ENCODE data around the gene ZCCHC14. TPM values are rescaled to one million over a fixed set of nuclear protein-coding genes. Genes with fewer than 3 reads are reported as not detected.

ZCCHC14 gene
- total RNA-seq (2014; rRNA removed; shearing (Covaris generic)) = 6.0 and 7.2 TPM in 2 replicates
- 16.0 and 17.6 TPM in 2 replicates for polyA plus RNA-seq (2015; cell fraction: cytosol; rRNA removed)
- polyA plus RNA-seq (2015; cell fraction: nucleus; rRNA removed) = 17.5 and 23.1 TPM in 2 replicates

DNA sequence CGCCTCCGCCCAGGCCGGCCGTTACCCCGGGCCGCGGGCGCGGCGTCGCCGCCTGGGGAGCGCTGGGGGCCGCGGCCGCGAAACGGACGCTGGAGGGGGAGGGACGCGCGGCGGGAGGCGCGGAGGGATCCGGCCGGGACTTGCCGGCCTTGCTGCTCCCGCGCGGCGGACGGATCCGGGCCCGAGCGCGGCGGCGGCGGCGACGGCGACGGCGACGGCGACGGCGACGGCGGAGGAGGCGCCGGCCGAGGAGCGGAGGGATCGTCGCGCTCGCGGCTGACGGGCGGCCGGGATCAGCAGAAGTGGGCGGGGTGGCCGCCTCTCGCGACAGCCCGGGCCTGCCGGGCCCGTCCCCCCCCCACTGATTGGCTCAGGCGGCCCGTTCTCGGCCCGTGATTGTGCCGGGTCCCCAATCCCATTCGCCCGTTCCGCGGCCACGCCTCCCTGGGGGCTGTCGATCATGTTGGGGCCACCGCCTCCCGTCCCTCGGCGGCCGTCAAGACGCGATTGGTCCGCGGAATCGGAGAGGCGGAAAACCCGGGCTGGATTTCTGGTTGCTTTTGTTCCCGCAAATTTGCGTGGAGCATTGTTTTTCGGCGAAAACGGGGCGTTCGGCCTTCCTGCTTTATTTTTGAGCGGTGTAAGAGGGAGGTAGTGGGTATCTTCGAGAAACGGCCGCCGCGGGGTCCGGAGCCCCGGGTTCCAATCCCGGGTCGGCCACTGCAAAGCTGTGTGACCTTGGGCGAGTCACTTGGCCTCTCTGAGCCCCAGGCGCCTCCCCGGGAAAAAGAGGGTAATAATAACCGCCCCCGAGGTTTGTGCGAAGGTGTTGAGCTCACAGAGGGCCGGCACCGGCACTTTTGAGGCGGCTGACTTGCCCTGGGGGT is at the start of gene ZCCHC14:
TSS of gene ZCCHC14 (minus strand) at position 304 of the 887 bp plus-strand sequence. CDS start 786 bp downstream, outside the sequence.
- peak; percentile 96 for DNase-seq (ENCODE audit: low read depth, low spot score)
- in situ Hi-C loops (cut with HindIII; ENCODE audit: low pct_unique_long_range_greater_than_20kb, low sequenced_read_pairs) = no loop called here

DNA sequence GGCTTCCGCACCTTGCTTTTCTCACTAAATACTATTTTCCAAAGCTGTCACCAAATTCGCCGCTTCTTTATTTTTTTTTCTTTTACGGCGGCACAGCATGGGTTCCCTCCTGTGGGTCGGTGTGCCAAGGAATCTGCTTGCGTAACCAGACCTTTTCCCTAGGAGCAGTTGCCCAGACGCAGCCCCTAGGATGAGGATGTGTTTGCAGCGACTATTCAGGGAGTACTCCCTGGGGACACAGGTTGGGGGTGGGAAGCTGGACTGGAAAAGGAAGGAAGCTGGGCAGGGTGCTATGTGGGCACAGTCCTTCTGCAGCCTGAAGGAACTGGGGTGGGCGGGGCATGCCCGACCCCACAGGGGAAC is 49.0 kb upstream of the ZCCHC14 start:
- no peak for DNase-seq (ENCODE audit: low read depth, low spot score)
- in situ Hi-C loops (cut with HindIII; ENCODE audit: low pct_unique_long_range_greater_than_20kb, low sequenced_read_pairs) = no loop called here

DNA sequence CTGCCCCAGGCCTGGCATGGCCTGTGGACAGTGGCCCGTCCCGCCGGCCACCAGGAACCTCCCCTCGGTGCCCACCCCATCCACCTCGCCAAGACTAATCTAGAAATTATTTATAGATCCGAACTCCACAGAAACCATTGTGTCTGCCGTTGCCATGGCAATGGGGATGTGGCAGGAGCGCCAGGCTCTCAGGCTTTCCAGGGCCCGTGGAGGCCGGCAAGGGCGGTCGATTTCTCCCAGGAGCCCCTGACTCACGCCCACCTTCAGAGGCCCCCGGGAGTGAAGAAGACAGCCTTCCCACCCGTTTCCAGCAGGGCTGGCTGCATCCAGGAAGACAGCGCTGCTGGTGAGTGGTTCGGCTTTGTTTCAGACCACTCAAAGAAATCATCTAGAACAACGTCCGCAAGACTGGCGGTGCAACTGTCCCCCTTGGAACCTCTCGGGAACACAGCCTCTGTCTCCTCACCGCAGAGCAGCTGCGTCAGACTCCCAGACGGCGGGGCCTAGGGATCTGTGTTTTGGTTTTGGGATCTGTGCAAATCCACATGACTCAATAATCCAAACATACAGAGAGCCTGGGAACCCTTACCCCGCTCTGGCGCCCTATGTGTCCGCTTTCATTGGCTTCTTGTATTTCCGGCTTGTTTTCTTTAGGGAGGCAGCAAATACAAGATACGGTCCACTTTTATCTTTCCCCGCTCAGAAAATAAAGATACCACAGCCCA is 48.5 kb upstream of the ZCCHC14 start:
- in situ Hi-C loops (cut with HindIII; ENCODE audit: low pct_unique_long_range_greater_than_20kb, low sequenced_read_pairs) = no loop called here
- DNase-seq (ENCODE audit: low read depth, low spot score) = no peak

DNA sequence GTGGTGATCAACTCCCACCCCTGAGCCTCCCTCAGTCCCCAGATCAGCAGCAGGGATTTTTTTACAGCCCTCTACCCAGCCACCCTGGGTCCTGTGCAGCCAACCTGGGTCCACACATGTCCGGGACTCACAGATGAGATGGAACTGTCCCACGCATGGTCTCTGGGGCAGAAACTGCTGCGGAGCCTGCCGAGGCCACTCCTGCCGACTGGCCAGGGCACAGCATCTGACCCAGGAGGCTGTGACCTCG is 48.0 kb upstream of the ZCCHC14 start:
- in situ Hi-C loops (cut with HindIII; ENCODE audit: low pct_unique_long_range_greater_than_20kb, low sequenced_read_pairs) = no loop called here
- no peak for DNase-seq (ENCODE audit: low read depth, low spot score)

DNA sequence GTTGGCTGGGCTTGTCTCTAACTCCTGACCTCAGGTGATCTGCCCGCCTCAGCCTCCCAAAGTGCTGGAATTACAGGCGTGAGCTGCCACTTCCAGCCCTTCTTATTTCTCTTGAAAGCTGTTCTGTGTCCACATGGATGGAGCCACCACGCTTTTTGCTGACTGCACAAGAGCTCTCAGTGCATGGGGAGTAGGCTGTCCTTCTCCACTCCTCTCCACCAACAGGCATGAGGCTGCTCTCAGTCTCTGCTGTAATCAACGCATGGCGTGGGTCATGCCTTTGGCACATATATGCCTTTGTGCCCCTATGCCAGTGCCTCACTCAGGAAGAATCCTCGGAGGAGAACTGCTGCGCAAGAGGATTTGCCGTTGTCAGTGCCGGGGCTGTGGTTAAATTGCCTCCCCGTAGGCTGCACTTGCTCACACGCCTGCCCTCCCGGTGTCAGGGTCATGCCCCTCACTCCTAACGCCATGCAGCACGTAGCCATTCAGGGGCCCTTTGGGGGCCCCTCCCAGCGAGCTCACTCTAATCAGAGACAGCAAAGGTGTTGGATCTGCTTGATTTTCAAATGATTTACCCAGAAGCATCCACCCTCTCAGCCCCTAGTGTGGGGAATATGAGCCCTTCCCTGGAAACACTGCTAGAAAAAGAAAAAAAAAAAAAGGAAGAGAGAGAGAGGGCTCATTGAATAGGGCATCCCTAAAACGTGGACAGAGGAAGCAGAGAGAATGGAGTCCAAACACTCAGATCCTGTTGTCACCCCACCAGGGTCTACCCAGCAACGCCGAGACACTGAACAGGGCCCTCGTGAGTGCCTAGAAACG is 47.5 kb upstream of the ZCCHC14 start:
- in situ Hi-C loops (cut with HindIII; ENCODE audit: low pct_unique_long_range_greater_than_20kb, low sequenced_read_pairs) = no loop called here
- no peak for DNase-seq (ENCODE audit: low read depth, low spot score)

DNA sequence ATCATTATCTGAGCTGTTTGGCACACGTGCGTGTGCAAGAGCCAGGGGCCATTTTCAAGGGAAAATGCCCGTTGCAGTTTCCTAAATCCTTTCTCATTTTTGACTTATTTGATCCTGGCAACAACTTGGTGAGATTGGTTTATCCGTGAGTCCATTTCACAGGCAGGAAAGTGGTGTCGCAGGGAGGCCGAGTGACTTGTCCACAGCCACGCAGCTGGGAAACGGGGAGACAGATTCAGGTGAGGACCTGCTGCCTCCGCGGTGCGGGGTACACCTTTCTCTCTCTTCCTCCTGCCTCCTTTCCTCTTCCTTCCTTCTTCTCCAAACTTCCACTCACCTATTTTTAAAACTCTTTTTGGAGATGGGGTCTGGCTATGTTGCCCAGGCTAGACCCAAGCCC is 46.3 kb upstream of the ZCCHC14 start:
- no peak for DNase-seq (ENCODE audit: low read depth, low spot score)
- in situ Hi-C loops (cut with HindIII; ENCODE audit: low pct_unique_long_range_greater_than_20kb, low sequenced_read_pairs) = no loop called here

DNA sequence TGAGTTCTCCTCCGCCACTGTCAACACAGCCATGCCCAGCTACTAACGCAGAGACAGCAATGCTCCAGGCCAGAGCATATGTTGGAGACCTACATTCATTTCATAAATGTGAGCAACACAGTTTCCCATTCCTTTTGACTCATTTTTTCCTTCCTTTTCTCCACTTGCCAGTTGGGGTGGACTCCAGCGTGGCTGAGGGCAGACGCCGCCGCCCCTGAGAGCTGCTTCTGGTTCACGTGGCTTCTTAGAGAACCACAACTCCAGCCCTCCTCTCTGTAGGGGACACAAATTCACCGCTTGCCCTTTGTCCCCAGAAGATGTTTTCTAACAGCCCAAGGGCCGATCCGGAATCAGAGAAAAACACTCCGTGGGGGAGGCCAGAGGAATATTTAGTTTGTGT is 45.8 kb upstream of the ZCCHC14 start:
- in situ Hi-C loops (cut with HindIII; ENCODE audit: low pct_unique_long_range_greater_than_20kb, low sequenced_read_pairs) = no loop called here
- no peak for DNase-seq (ENCODE audit: low read depth, low spot score)

DNA sequence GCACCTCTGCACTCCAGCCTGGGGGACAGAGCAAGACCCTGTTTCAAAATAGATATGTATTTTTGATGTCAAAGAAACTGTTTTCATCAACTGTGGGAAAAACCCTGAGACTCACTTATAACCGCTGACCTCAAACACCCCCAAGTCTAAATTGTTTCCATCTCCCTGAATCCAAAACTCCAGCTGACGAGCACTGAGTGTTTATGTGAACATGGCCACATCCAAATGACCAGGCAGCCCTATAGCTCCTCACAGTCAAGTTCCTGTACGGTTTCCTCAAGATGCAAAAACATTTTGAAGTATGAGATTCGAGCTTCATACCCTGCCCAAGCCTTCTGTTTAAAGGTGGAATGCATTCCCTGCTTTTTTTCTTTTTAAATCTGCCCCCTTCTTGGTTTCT is 45.3 kb upstream of the ZCCHC14 start:
- no peak for DNase-seq (ENCODE audit: low read depth, low spot score)
- in situ Hi-C loops (cut with HindIII; ENCODE audit: low pct_unique_long_range_greater_than_20kb, low sequenced_read_pairs) = no loop called here

DNA sequence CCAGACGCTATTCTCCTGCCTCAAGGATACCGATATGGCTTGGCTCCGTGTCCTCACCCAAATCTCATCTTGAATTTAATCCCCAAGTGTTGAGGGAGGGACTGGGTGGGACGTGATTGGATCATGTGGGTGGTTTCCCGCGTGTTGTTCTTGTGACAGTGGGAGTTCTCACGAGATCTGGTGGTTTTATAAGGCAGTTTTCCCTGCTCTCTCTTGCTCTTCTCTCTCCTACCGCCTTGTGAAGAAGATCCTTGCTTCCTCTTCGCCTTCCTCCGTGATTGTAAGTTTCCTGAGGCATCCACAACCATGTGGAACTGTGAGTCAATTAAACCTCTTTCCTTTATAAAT is 43.9 kb upstream of the ZCCHC14 start:
- DNase-seq (ENCODE audit: low read depth, low spot score) = no peak
- in situ Hi-C loops (cut with HindIII; ENCODE audit: low pct_unique_long_range_greater_than_20kb, low sequenced_read_pairs) = no loop called here

DNA sequence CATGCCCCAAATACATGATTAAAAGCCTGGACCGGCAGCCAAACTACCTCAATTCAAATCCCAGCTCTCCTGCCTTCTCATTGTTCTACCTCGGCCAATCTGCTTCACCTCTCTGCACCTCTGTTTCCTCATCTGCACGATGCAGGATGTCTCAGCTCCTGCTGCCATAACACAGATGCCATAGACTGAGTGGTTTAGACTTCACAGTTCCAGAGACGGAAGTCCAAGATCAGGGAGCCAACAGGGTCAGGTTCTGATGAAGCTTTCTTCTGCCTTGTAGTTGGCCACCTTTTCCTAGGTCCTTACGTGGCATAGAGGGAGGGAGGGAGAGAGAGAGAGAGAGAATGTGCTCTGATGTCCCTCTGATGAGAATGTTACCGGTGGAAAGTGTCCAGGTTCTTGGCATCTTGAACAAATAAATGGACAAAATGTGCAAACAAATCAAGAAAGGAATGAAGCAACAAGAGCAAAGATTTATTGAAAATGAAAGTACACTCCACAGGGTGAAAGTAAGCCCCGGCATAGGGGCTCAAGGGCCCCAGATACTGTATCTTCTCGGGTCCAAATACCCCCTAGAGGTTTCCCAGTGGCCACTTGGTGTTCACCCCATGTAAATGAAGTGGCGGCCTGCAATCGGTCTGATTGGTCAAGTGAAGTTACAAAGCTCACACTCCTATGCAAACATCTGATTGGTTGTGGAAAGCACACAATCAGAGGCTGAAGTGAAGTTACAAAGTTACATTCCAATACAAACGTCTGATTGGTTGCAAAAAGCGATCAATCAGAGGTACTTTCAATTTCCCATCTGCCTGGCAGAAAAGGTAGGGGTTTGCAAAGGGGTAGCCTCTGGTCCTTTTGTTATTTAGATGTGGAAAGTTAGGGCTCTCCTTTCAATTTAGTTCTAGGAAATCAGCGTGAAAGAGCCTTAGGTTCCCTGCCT is 43.3 kb upstream of the ZCCHC14 start:
- no peak for DNase-seq (ENCODE audit: low read depth, low spot score)

DNA sequence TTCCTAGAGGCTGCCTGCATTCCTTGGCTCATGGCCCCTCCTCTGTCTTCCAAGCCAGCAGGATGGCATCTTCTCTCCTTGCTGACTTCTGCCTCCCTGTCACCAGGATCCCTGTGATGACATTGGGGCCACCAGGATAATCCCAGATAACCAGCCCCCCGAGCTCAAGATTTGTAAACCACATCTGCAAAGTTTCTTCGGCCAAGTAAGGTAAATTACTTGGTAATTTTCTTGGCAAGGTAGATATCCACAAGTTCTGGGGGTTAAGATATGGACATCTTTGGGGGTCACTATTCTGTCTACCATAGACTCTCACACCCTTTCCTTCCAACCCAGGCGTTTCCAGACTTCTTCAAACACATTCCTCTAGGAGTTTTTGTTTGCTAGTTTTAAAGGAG is 42.6 kb upstream of the ZCCHC14 start:
- no peak for DNase-seq (ENCODE audit: low read depth, low spot score)
- in situ Hi-C loops (cut with HindIII; ENCODE audit: low pct_unique_long_range_greater_than_20kb, low sequenced_read_pairs) = no loop called here

More for the DNA sequence above, 43.3 kb upstream of the ZCCHC14 start:
- in situ Hi-C loops (cut with HindIII; ENCODE audit: low pct_unique_long_range_greater_than_20kb, low sequenced_read_pairs) = no loop called here

DNA sequence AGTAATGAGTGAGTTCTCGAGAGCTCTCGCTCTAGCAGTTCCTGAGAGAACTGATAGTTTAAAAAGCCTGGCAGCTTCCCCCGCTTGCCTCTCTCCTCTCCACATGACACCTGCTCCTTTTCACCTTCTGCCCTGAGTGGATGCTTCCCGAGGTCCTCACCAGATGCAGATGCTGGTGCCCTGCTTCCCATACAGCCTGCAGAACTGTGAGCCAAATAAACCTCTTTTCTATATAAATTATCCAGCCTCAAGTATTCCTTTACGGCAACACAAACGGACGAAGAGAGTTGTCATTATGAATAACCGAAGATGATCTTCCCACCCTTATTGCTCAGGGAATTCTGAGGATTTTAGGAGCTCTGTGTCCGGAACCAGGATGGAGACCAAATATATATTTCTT is 41.9 kb upstream of the ZCCHC14 start:
- in situ Hi-C loops (cut with HindIII; ENCODE audit: low pct_unique_long_range_greater_than_20kb, low sequenced_read_pairs) = no loop called here
- no peak for DNase-seq (ENCODE audit: low read depth, low spot score)

DNA sequence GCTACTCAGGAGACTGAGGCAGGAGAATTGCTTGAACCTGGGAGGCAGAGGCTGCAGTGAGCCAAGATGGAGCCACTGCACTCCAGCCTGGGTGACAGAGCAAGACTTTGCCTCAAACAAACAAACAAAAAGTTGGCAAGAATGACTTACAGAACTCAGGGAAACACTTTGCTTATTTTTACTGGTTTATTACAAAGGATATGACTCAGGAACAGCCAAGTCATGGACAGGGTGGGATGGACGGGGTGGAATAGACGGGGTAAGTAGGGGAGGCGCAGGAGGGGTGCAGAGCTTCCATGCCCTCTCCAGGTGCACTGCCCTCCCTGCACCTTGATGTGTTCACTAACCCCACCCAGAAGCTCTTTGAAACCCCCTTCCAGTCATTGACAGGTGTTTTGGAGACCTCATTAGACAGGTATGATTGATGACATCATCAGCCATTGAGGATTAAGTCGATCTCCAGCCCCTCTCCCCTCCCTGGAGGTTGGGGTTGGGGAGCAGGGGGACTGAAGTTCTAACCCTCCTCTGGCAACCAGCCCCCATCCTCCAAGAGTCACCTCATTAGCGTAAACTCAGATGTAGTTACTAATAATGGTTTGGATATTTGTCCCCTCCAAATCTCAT is 41.3 kb upstream of the ZCCHC14 start:
- in situ Hi-C loops (cut with HindIII; ENCODE audit: low pct_unique_long_range_greater_than_20kb, low sequenced_read_pairs) = no loop called here
- no peak for DNase-seq (ENCODE audit: low read depth, low spot score)

DNA sequence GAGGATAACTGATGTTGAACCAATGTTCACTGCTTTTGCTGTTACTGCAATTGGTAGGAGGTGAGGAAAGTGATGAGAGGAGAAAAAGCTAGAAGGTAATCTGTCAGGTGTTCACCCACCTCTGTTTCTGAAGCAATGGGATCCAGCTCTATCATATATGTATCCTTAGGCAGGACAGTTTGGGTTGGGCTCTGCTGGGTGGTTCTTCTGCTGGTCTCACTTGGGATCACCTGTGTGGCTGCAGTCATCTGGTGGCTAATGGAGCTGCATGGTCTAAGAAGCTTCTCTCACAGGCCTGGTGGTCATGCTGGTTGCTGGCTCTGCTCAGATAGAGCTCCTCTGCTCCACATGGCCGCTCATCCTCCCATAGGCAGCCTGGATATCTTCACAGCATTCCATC is 40.2 kb upstream of the ZCCHC14 start:
- in situ Hi-C loops (cut with HindIII; ENCODE audit: low pct_unique_long_range_greater_than_20kb, low sequenced_read_pairs) = no loop called here
- no peak for DNase-seq (ENCODE audit: low read depth, low spot score)

DNA sequence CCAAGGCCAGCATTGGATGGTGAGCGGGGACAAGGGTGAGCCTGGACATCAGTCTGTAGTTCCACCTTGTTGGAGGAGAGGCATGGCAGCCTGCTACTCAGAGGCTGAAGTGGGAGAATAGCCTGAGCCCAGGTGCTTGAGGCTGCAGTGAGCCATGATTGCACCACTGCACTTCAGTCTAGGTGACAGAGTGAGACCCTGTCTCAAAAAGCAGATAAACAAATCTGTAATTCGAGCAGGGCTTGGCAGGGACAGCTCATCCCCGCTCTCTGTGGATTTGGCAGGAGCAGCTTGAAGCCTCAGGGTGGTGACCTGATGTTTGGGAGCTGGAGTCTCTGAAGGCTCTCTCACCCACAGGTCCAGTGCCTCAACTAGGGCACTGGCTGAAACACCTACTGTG is 38.6 kb upstream of the ZCCHC14 start:
- no peak for DNase-seq (ENCODE audit: low read depth, low spot score)
- in situ Hi-C loops (cut with HindIII; ENCODE audit: low pct_unique_long_range_greater_than_20kb, low sequenced_read_pairs) = no loop called here

DNA sequence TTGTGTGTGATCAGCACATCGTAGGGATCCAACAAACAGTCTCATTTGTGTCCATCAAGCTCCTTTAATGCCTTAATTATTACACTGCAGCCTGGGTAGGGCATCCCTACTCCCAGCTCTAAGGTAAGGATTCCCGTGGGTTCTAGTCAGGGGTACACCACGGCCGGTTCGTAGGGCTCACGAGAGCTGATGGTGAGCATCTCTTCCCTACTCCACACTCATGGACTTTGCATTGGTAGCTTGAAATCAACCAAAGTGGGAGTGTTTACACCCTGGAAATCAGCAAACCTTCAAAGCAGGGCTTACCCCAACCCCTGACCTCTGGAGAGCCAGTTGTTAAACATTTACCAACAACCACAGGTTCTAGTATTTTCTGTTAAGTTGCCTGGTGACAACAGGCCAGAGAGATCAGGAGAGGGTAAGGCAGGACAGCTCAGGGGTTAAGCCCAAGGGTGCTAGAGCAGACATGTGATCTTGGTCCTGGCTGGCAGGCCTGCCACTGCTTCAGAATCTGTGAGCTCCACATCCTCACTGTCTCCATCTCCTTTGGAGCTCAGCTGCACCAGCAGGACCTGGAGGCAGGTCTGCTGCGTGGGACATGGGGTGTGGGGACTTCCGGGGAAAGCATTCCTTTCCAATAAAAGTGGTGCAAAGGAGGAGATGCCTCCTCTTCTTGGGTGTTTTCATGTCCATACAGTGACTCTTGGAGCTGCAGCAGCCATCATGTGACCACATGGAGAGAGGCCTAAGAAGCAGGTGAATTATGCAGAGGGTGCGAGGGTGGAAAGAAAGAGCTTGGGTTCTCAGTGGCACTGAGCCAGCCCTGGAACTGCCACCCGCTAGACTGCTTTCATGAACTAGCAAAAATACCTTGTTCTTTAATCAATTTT is 36.1 kb upstream of the ZCCHC14 start:
- no peak for DNase-seq (ENCODE audit: low read depth, low spot score)
- in situ Hi-C loops (cut with HindIII; ENCODE audit: low pct_unique_long_range_greater_than_20kb, low sequenced_read_pairs) = no loop called here

Data from SK-MEL-5 (cell line).